GM21515 (cell line): ENCODE results near the gene CTCFL.
"Not testable (repeated sequence)": the region's sequence is repeated elsewhere in the genome, so short reads cannot be mapped to it uniquely, and the experiment has no call there.

Source experiments
- ATAC-seq: cut with Tn5 transposase; IDR thresholded peaks from one replicate; pipeline ENCODE4 v1.9.1; 2021; ENCODE audit not compliant: unreplicated experiment

The CTCFL gene

DNA sequence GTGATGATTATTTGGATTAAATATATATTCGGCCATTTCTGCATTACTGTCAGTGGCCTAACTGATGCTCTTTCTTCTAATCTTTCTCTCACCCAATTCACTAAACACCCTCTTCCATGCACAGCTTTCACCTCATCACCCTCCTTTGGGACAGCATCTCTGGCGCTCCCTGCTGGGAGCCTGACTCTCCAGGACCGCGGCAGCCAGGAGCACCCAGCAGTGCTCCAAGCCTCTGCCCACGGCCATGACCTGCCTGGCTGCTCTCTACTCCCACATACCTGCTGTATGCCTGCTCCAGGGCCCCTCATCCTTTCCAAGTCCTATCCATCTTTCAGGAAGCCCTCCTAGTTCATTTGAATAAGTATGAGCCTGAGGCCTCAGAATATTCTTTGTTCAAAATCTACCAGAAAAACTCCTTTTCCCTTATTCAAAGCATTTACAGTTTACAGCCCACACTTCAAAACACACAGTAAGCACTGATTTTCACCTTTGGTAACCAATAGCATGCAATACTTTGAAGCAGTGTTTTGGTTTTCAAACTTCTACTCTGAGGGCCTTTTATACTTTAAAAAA is 15.2 kb downstream of the CTCFL start:
- no peak for ATAC-seq

DNA sequence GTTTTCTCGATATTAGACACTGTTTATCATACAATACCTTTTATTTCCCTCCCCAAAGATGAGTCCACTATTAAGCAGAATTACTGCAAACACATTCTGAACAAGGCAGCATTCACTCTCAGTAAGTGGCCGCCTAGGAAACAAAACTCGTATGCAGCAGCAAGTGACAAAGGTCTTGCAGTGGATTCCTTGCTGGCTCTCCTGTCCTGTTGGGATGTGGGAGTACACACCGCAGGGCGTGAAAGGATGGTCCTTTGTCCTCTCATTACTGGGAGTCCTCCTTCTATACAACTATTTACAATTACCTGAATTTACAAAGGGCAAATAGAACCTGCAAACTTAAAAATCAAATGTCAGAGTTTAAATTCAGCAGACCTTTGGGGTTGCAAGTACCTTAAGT is 16.1 kb downstream of the CTCFL start:
- ATAC-seq = no peak

DNA sequence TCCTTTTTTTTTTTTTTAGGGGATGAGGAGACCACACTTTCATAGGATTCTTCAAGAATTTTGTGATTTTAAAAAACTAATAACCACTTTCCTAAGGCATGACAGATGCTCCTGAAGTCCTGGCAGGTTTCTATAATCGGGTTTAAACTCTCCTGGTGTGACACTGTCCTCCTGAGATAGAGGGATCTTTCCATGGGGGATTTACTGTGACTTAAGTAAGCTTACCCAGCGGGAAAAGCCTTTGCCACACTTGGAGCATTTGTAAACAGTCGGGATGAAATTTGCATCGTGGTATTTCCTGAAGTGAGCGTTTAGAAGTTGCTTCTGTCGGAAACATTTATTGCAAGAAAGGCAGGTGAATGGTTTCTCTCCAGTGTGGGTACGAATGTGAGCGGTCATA is 16.6 kb downstream of the CTCFL start:
- no peak for ATAC-seq

DNA sequence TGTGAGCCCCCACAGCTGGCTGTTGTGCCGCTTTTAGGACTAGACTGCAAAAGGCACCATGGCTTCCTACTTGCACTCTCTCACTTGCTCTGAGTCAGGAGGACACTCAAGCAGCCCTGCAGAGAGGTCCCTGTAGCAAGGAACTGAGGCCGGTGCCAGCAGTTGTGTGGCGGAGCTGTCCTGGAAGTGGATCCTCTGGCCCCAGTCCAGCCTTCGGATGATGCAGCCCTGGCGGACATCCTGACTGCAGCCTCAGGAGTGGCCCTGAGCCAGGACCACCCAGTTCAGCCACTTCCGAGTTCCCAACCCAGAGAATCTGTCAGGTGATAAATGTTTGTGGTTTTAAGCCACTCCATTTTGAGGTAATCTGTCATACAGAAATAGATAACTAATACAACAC is 17.5 kb downstream of the CTCFL start:
- ATAC-seq = no peak

DNA sequence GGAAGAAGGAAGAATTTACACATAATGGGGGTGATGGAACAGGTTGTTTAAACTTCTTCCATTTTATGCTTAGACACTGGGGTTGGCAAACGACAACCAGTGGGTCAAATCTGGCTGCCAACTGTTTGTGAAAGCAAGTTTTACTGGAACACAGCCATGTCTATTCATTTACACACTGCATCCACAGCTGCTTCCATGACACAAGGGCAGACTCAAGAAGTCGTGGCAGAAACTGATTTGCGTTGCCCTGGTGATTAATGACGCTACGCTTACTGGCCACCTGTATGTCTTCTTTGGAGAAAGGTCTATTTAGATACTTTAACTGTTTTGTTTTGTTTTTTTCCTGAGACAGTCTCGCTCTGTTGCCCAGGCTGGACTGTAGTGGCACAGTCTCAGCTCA is 19.0 kb downstream of the CTCFL start:
- no peak for ATAC-seq

DNA sequence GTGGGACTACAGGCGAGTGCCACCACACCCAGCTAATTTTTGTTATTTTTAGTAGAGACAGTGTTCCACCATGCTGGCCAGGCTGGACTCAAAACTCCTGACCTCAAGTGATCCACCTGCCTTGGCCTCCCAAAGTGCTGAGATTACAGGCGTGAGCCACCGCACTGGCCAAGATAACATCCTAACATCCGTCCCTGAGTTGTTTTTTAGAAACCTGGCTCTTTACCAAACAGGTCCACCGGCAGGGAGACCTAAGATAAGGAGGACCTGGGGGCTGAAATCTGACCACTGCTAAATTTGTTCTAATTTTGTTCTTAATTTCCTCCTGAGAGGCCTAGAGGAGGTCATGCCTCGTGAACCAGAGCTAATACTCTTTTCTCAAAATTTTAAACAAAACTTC is 20.5 kb downstream of the CTCFL start:
- ATAC-seq = no peak

DNA sequence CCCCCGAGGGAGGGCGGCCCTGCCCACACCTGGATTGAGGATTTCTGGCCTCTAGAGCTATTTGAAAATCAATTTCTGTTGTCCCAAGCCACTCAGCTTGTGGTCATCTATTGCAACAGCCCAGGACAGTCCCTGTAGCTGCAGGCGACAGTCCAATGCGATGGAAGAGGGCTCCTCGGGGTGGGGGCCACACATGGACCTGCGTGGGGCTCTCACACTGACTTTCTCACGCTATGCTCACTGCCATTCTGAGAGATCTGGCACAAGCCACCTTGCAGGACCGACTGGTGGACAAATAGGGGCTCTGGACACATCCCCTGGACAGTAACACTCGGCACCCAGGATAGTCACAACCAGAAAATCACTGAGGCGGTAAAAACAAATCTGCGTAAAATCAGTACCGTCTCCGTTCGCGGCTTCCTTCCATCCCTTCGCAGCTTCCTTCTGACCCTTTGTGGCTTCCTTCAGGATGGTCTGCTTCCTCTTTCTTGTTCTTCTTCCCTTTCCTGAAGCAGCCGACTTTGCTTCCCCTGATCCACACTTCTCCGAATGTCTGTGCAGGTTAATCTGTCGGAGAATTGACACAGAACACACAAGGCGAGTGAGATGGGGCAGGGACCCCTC is 21.8 kb downstream of the CTCFL start:
- ATAC-seq = no peak

DNA sequence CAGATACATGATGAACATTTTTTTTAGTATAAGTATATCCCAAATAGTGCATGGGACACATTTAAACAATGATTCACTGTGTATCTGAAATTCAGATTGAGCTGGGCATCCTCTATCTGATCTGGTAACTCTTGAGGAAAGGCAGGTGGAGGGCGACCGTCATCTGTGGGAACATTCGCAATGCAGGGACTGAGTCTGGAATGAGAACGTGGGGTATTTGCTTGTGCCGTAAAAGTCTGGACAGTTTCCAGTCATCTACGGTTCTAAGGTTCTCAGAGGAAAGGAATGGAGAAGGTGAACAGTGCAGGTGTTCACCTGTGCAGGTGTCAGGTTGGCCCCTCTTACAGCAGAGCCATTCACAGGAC is 22.6 kb downstream of the CTCFL start:
- no peak for ATAC-seq

DNA sequence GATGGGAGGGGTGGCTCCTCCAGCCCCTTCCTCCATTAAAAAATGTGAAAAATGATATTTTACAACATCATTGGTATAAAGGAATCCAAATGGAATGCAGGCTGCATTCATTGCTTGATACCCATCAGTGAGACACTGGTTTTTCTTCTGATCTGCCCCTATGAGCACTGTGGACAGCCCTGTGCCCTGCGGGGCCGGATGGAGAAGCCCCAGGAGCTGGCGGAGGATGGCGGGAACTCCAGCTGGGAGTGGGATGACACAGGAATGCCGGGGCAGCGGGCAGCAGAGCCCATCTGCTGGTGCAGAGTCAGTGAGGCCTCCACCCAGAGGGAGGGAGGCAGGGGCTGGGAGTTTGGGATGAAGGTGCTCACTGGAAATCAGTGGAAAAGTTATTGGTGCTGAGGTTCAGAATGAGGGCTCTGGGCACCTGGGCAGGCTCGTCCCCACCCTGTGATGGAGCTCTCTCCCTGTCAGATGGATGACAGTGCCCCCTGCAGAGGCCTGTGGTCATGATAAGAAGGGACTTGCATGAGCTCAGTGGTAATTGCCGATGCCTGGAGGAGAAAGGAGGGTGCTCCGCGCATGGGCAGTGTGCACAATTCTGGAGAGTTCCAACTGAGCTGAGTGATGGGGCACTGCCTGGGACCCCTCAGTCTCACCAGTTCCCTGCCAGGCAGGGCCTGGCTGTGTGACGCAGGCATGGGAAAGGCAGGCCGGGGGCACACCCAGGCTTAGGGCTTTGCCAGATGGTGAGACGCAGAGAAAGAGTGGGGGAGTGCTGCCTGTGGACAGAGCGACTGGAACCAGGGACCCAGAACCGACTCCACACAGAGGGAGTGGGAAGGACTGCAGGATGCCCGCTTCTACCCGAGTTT is 23.2 kb downstream of the CTCFL start:
- no peak for ATAC-seq

DNA sequence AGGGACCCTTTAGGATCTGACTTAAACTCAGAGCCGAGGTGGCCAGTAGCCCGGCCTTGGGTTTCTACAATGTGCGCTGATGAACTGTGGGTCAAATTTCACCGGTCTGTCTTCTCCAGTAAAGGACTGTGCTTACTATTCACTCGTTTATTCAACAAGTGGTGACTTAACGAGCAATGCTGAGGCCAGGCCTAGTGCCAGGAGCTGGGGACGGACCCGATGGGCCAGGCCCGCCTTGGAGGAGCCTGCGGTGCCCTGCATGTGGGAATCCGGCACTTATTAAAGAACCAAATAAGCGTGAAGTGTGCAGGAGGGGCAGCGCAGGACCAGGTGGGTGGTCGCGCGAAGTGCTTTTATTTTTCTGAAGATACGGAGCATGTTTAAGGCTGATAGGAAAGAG is 24.0 kb downstream of the CTCFL start:
- ATAC-seq = no peak

DNA sequence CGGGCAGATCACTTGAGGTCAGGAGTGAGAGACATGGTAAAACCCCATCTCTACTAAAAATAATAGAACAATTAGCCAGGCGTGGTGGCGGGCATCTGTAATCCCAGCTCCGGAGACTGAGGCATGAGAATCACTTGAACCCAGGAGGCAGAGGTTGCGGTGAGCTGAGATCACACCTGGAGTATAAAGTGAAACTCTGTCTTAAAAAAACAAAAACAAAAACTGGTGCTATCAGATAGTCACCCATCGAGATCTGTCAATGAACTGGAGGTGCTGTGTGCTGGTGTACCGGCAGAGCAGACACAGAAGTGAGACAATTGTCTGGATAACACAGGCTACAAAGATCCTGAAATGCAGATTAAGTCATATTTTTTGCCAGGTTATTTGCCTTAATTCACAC is 24.7 kb downstream of the CTCFL start:
- no peak for ATAC-seq

DNA sequence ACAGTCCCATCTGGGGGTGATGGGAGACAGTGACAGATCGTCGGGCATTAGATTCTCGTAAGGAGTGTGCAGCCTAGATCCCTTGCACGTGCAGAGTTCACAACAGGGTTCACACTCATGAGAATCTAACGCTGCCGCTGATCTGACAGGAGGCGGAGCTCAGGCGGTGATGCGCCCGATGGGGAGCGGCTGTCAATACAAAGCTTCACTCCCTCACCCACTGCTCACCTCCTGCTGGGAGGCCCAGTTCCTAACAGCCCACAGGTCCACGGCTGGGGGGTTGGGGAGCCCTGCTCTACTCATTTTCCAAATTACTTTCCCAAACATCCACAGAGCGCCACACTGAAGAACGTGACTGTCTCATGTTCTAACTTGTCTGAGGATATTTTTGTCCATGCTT is 25.3 kb downstream of the CTCFL start:
- ATAC-seq = no peak

DNA sequence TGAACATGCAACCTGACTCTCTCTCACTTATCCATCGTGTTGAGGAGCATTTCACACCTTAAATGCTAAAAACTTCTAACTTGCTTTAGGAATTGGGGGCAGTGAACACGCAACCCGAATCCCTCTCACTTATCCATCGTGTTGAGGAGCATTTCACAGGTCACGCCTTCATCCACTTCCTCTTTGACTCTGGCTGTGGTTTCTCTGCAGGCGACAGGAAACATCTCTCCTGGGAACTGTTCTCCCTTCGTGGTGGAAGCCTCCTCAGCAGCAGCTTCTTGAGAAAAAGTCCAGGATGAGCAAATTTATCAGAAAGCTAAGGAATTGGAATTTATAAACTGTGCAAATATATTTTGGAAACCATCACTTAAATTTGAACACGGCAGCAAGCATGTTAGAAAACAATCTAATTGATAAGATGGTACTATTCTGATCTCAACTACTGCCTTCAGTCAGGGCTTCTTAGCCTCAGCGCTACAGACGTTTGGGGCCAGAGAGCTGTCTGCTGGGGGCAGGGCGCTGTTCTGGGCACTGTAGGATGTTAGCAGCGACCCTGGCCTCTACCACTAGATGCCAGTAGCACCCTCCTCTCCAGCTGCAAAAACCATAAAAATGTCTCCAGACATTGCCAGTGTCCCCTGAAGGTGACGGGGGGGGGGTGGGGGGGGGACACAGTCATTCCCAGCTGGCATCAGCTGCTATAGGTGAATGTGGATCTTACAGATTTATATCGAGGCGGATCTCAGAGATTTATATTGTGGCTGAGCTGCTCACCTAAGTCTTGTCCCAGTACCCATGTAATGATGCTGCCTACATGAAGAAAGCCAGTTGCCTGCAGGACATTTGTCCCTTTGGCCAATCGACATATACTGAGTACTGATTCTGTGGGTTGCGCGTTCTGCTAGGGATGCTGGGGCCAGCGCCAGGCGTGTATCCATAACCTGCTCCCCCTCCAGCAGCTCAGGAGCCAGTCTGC is 26.2 kb downstream of the CTCFL start:
- no peak for ATAC-seq

DNA sequence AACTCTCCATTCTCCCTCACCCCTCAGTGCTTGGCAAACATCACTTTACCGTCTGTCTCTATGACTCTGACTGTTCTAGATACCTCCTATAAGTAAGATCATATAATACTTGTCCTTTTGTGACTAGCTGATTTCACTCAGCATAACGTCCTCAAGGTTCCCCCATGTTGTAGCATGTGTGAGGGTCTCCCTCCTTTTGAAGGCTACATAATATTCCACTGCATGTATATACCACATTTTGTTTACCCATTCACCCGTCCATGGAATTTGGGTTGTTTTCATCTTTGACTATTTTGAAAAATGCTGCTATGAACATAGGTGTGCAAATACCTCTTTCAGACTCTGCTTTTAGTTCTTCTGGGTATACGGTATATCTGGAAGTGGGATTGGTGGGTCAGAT is 28.3 kb downstream of the CTCFL start:
- no peak for ATAC-seq

DNA sequence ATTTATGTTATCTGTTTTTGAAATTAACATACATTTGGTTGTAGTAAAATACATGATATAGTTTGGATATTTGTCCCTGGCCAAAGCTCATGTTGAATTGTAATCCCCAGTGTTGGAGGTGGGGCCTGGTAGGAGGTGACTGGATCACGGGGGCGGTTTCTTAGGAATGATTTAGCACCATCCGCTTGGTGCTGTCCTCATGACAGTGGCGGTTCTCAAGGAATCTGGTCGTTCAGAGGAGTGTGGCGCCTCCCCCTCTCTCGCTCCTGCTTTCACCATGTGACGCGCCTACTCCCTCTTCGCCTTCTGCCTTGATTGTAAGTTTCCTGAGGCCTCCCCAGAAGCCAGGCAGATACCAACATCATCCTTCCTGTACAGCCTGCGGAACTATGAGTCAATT is 29.0 kb downstream of the CTCFL start:
- ATAC-seq = no peak

DNA sequence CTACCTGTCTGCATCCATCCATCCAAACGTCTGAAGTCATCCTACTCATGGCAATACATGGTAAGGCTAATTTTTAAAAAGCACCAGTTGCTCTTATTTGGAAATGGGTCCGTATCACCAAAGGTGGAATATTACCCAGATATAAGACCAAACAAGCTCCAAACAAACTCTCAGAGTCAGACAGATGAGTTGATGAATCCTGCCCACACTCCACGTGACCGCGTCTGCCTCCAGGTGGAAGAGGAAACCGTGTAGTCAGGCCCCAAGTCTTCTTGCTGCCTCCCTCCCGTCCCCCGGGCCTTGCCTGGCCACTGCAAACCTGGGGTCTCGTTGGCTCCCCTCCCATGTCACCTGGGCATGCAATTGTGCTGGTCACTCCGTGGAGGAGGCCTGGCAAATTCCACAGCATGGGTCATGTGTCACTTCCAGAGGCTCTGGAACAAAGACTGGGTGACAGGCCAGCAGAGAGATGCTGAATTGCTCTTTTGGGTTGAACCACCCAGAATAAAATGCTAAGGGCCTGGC is 31.8 kb downstream of the CTCFL start:
- ATAC-seq = no peak

DNA sequence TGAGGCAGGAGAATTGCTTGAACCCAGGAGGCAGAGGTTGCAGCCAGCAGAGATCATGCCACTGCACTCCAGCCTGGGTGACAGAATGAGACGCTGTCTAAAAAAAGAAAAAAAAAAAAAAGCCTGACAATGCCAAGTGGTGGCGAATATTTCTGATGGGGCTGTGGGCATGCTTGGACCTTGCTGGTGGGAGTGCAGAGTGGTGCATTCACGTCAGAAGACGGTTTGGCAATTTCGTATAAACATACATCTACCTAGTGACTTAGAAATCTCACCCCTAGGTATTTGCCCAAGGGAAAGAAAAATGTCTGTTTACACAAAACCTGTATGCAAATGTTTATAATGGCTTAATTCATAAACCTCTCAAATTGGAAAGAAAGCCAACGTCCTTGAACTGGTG is 33.6 kb downstream of the CTCFL start:
- ATAC-seq = no peak

DNA sequence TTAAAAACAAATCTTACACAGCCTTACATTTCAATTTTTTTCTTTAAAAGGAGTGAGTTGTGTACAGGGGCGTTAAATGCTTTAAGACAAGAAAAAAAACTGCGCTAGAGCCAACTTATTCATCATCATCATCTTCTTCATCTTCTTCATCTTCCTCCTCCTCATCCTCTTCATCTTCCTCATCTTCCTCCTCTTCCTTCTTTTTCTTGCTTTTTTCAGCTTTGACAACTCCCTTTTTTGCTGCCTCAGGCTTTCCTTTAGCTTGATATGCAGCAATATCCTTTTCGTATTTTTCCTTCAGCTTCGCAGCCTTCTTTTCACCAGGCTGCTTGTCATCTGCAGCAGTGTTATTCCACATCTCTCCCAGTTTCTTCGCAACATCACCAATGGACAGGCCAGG is 36.7 kb downstream of the CTCFL start:
- ATAC-seq = not testable (repeated sequence)

DNA sequence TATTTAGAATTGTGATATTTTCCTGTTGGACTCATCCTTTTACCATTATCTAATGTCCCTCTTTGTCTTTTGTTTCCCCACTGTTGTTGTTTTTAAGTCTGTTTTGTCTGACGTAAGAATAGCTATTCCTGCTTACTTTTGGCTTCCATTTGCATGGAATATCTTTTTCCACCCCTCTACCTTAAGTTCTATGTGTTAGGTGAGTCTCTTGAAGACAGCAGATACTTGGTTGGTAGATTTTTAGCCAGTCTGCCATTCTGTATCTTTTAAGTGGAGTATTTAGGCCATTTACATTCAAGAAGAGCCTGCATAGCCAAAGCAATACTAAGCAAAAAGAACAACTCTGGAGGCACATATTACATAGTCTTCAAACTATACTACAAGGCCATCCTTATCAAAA is 39.2 kb downstream of the CTCFL start:
- no peak for ATAC-seq

DNA sequence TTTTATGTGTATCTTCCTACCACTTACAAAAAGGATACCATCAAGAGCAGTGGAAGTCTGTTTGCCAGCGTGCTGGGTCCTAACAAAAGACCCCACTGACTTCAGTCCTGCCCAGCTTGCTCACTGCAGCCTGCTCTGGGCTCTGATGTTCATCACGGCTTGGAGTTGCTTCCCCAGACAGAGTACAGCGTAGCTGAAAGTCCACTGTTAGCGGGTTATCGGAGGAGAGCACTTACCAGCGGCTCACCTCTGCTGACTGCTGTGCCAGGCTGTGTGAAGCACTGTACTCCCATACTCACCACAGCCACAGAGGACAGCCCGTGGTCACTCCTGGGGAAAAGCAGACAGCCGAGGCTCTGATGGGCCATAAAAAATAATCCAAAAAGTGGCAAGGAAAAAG is 40.2 kb downstream of the CTCFL start:
- ATAC-seq = no peak
